ENCODE data around the gene AMN1. TPM values are rescaled to one million over a fixed set of nuclear protein-coding genes. Genes with fewer than 3 reads are reported as not detected.

Gene AMN1
- total RNA-seq, 1 donor from 2014 or later: 5.6 TPM

DNA sequence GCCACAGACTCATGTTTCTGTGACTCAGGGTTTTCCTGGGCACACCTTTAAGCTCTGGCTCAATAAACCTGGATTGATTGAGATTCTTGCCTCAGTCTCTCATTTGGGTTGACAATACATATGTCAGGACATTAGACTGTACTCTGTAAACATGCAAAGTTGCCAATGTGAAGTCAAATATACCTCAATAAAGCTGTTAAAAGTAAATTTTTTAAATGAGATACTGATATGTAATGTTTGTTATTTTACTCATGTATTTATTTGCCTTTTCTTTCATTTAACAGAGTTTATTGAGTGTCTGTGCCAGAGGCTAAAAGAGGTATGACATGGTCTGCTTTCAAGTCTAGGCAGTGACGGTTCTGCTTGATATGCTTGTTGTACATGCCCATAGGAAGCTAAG is 73.0 kb downstream of the AMN1 start:
- no peak overlapping the region for H3K4me3 Mint-ChIP-seq (ENCODE audit: unreplicated experiment)
- peaks cover 17% of the 10 kb centered on the region for H3K4me1 Mint-ChIP-seq (ENCODE audit: unreplicated experiment)
- H3K27me3 Mint-ChIP-seq (ENCODE audit: unreplicated experiment): no peaks in the 10 kb centered on the region
- H3K9me3 Mint-ChIP-seq (ENCODE audit: unreplicated experiment): no peaks in the 10 kb centered on the region
- no peak overlapping the region for H3K27ac Mint-ChIP-seq (ENCODE audit: unreplicated experiment)
- H3K36me3 Mint-ChIP-seq (ENCODE audit: low read depth, unreplicated experiment): no peaks in the 10 kb centered on the region
- no peak for DNase-seq (ENCODE audit: low spot score)
- TF ChIP-seq CTCF (IDR thresholded peaks at IDR 0.05; ENCODE audit: unreplicated experiment): no peak

DNA sequence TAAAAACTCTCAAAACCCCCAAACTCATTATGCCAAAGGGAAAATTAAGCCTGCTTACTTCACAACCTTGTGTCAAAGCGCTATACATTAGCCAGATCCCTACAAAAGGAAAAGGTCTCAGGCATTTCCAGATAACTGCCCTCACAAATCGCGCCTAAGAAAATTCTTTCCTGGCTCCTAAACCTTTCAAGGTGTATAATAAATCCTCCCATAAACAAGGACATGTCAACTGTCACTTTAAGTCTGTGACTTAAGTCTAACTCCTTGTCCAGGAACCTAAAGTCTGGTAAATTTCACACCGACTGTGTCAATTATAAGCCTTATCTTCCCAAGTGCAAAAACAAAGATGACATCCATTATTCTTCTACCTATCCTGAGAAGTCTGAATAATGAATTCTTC is 73.6 kb downstream of the AMN1 start:
- Mint-ChIP-seq H3K4me3 (ENCODE audit: unreplicated experiment) (no peak overlapping the region), H3K27me3 (ENCODE audit: unreplicated experiment) (peaks cover 2% of the 10 kb centered on the region), H3K4me1 (ENCODE audit: unreplicated experiment) (peaks cover 21% of the 10 kb centered on the region), H3K9me3 (ENCODE audit: unreplicated experiment) (no peaks in the 10 kb centered on the region), H3K36me3 (ENCODE audit: low read depth, unreplicated experiment) (no peaks in the 10 kb centered on the region), H3K27ac (ENCODE audit: unreplicated experiment) (no peak overlapping the region)
- no peak for DNase-seq (ENCODE audit: low spot score)
- no peak for TF ChIP-seq CTCF (IDR thresholded peaks at IDR 0.05; ENCODE audit: unreplicated experiment)

- Mint-ChIP-seq H3K4me1 (ENCODE audit: unreplicated experiment) (peaks cover 14% of the 10 kb centered on the region), H3K36me3 (ENCODE audit: low read depth, unreplicated experiment) (no peaks in the 10 kb centered on the region), H3K27ac (ENCODE audit: unreplicated experiment) (no peak overlapping the region), H3K9me3 (ENCODE audit: unreplicated experiment) (no peaks in the 10 kb centered on the region), H3K4me3 (ENCODE audit: unreplicated experiment) (no peak overlapping the region), H3K27me3 (ENCODE audit: unreplicated experiment) (peaks cover 2% of the 10 kb centered on the region)
- TF ChIP-seq CTCF (IDR thresholded peaks at IDR 0.05; ENCODE audit: unreplicated experiment): no peak
- DNase-seq (ENCODE audit: low spot score): no peak
Measured at GRCh38 chr12:31651893-31652521, 76.8 kb downstream of the AMN1 start.

- Mint-ChIP-seq H3K36me3 (ENCODE audit: low read depth, unreplicated experiment) (no peaks in the 10 kb centered on the region), H3K4me1 (ENCODE audit: unreplicated experiment) (peaks cover 19% of the 10 kb centered on the region), H3K27ac (ENCODE audit: unreplicated experiment) (peak overlapping the region; percentile 85), H3K4me3 (ENCODE audit: unreplicated experiment) (no peak overlapping the region), H3K27me3 (ENCODE audit: unreplicated experiment) (peaks cover 2% of the 10 kb centered on the region), H3K9me3 (ENCODE audit: unreplicated experiment) (no peaks in the 10 kb centered on the region)
- no peak for DNase-seq (ENCODE audit: low spot score)
- no peak for TF ChIP-seq CTCF (IDR thresholded peaks at IDR 0.05; ENCODE audit: unreplicated experiment)
Measured at GRCh38 chr12:31650918-31651317, 77.9 kb downstream of the AMN1 start.

DNA sequence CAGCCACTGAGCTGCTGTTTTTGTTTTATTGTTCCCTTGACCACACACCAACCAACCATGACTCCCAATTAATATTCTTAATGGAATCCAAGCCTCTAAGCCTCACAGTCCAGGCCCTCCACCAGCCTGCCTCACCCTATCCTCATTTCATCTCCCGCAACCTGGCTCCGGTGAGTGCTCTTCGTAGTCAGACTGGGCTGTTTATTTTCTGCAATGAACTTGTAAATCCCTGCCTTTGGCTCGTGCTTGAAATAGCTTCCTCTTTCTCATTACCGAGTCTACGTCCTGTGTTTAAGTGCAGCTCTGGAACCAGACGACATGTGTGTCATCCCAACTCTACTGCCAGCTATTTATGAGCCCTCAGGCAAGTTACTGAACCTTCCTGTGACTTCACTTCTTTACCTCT is 81.7 kb downstream of the AMN1 start:
- Mint-ChIP-seq H3K4me3 (ENCODE audit: unreplicated experiment) (no peak overlapping the region), H3K4me1 (ENCODE audit: unreplicated experiment) (peaks cover 19% of the 10 kb centered on the region), H3K9me3 (ENCODE audit: unreplicated experiment) (no peaks in the 10 kb centered on the region), H3K27me3 (ENCODE audit: unreplicated experiment) (peaks cover 7% of the 10 kb centered on the region), H3K27ac (ENCODE audit: unreplicated experiment) (peak overlapping the region; percentile 12), H3K36me3 (ENCODE audit: low read depth, unreplicated experiment) (no peaks in the 10 kb centered on the region)
- TF ChIP-seq CTCF (IDR thresholded peaks at IDR 0.05; ENCODE audit: unreplicated experiment): no peak
- no peak for DNase-seq (ENCODE audit: low spot score)

Data from endothelial cell (in vitro differentiated cells).